ENCODE data around the gene IL3RA. TPM values are rescaled to one million over a fixed set of nuclear protein-coding genes. Genes with fewer than 3 reads are reported as not detected.

Gene IL3RA
- total and polyA plus RNA-seq, 7 donors: 1.5 to 8.3 (median 4.6) TPM

GRCh38 chrX:1420371-1420770 lies 83.8 kb downstream of the IL3RA start:
- no peaks in the 10 kb centered on the region for H3K4me1 ChIP-seq
- peaks cover 12% of the 10 kb centered on the region for H3K9me3 ChIP-seq
- H3K36me3 ChIP-seq (ENCODE audit: insufficient read depth in 1 of 2, low read depth in 1 of 2): peaks cover 0 to 10% of the 10 kb centered on the region in 2 donors
- no peak for TF ChIP-seq CTCF (IDR thresholded peaks at IDR 0.05)
- no peaks in the 10 kb centered on the region for H3K27me3 ChIP-seq (ENCODE audit: insufficient read depth in 3 of 3, low read length in 2 of 3)
- peak in 2 of 4 donors; percentile 6 to 14 for ATAC-seq
- no peak overlapping the region for H3K27ac ChIP-seq
- WGBS, 3 donors: 67 to 77% (median 71%) methylated on average over 13 to 14 of the region's 14 CpGs
- intact Hi-C loops (cut with DNase I): no loop called here
- DNase-seq: no peak
- no peak overlapping the region for H3K4me3 ChIP-seq

- H3K4me1 ChIP-seq: no peaks in the 10 kb centered on the region
- intact Hi-C loops (cut with DNase I): no loop called here
- no peak overlapping the region for H3K27ac ChIP-seq
- ATAC-seq: no peak
- DNase-seq: no peak
- no peak for TF ChIP-seq CTCF (IDR thresholded peaks at IDR 0.05)
- H3K36me3 ChIP-seq (ENCODE audit: insufficient read depth in 1 of 2, low read depth in 1 of 2): peaks cover 0 to 10% of the 10 kb centered on the region in 2 donors
- H3K9me3 ChIP-seq: peaks cover 12% of the 10 kb centered on the region
- no peaks in the 10 kb centered on the region for H3K27me3 ChIP-seq (ENCODE audit: insufficient read depth in 3 of 3, low read length in 2 of 3)
- 88 to 93% (median 88%) methylated on average over 19 of the region's 19 CpGs for WGBS, 3 donors
- H3K4me3 ChIP-seq: no peak overlapping the region
Measured at GRCh38 chrX:1421433-1422134, 85.0 kb downstream of the IL3RA start.

- Histone ChIP-seq H3K9me3 (peaks cover 12% of the 10 kb centered on the region), H3K4me3 (no peak overlapping the region), H3K36me3 (ENCODE audit: insufficient read depth in 1 of 2, low read depth in 1 of 2) (peaks cover under 1 to 11% of the 10 kb centered on the region in 2 donors), H3K4me1 (no peaks in the 10 kb centered on the region), H3K27ac (no peak overlapping the region), H3K27me3 (ENCODE audit: insufficient read depth in 3 of 3, low read length in 2 of 3) (no peaks in the 10 kb centered on the region)
- intact Hi-C loops (cut with DNase I): no loop called here
- TF ChIP-seq CTCF (IDR thresholded peaks at IDR 0.05): no peak
- no peak for ATAC-seq
- no peak for DNase-seq
- 98% methylated on average over 4 of the region's 4 CpGs for WGBS, 3 donors
Measured at GRCh38 chrX:1422135-1422465, 85.5 kb downstream of the IL3RA start.

- DNase-seq: no peak
- H3K36me3 ChIP-seq (ENCODE audit: insufficient read depth in 1 of 2, low read depth in 1 of 2): peaks cover 4 to 19% of the 10 kb centered on the region in 2 donors
- WGBS, 3 donors: 50 to 74% (median 71%) methylated on average over 2 of the region's 2 CpGs
Measured at GRCh38 chrX:1423215-1423614, 86.6 kb downstream of the IL3RA start.

More at GRCh38 chrX:1423215-1423614, 86.6 kb downstream of the IL3RA start:
- H3K27ac ChIP-seq: no peak overlapping the region
- no peaks in the 10 kb centered on the region for H3K4me1 ChIP-seq
- no peak for TF ChIP-seq CTCF (IDR thresholded peaks at IDR 0.05)
- intact Hi-C loops (cut with DNase I): no loop called here
- H3K4me3 ChIP-seq: no peak overlapping the region
- H3K9me3 ChIP-seq: peaks cover 12% of the 10 kb centered on the region
- no peaks in the 10 kb centered on the region for H3K27me3 ChIP-seq (ENCODE audit: insufficient read depth in 3 of 3, low read length in 2 of 3)
- ATAC-seq: no peak

All from psoas muscle (tissue), 8 donors.